IPS-15b (cell line): ENCODE data around the gene CACNG4.
A peak's percentile ranks its signal among the peaks of the same experiment; 100 is the strongest.

ENCODE experiments used
- H3K27me3 ChIP-seq: one replicate; pipeline ENCODE4 v1.6.1; 2013; ENCODE audit warnings: low read length; ENCODE audit not compliant: control insufficient read depth, insufficient read depth
- H3K36me3 ChIP-seq: one replicate; pipeline ENCODE4 v1.6.1; 2013; ENCODE audit warnings: low read length; ENCODE audit not compliant: control insufficient read depth, insufficient read depth
- H3K4me1 ChIP-seq: one replicate; pipeline ENCODE4 v1.6.1; 2013; ENCODE audit warnings: mild to moderate bottlenecking, low read length; ENCODE audit not compliant: control insufficient read depth, insufficient read depth
- H3K4me3 ChIP-seq: one replicate; pipeline ENCODE4 v1.5.1; 2013; ENCODE audit warnings: low read depth, low read length
- H3K9ac ChIP-seq: one replicate; pipeline ENCODE4 v1.6.1; 2013; ENCODE audit warnings: low read depth, mild to moderate bottlenecking, low read length
- H3K9me3 ChIP-seq: one replicate; pipeline ENCODE4 v1.6.1; 2013; ENCODE audit warnings: mild to moderate bottlenecking, low read length; ENCODE audit not compliant: control insufficient read depth, insufficient read depth

CACNG4 gene

DNA sequence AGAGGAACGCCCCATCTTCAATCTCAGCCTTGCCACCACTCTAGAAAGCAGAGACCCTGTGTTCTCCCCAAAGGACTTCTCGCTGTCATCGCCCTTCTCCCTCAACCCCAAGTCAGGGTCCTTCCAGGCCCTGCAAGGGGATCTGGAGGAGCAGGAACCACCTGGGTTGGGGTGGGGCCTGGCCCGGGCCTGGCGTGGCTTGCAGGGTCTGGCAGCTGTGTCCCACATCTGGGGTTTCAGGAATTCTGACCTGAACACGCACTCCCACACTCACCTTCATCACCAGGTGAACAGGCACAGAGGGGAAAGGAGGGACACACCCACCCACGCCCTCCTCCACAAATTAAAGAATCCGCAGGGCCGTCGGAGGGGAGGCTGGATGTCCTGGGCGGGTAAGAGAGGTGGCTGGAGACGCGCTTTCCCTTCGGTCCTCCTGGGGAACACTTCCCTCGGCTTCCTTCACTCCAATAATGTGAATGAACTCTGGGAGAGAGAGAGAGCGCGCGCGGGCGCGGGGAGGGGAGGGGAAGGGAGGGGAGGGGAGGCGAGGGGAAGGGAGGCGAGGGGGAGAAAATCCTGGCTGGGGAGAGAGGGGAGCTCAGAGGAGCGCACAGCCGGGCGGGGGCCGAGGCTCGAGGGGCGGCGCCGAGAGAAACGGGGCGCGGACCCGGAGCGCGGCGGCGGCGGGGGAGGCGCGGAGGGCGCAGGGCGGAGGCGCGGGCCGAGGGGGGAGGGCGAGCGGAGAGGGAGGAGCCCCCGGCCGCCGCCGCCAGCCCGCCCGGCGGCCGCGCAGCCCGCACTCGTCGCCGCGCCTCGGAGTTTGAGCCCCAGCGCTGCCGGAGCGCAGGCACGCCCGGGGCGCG lies at the start of gene CACNG4:
Gene CACNG4 (plus strand): TSS at position 799 of the 863 bp plus-strand sequence. CDS start 205 bp downstream, outside the sequence.
- Histone ChIP-seq H3K36me3 (no peaks in the 10 kb centered on the region), H3K4me1 (no peaks in the 10 kb centered on the region), H3K9me3 (no peaks in the 10 kb centered on the region), H3K9ac (no peak within 1 kb of the TSS), H3K4me3 (peak within 1 kb of the TSS; percentile 64), H3K27me3 (peaks cover 46% of the 10 kb centered on the region)

DNA sequence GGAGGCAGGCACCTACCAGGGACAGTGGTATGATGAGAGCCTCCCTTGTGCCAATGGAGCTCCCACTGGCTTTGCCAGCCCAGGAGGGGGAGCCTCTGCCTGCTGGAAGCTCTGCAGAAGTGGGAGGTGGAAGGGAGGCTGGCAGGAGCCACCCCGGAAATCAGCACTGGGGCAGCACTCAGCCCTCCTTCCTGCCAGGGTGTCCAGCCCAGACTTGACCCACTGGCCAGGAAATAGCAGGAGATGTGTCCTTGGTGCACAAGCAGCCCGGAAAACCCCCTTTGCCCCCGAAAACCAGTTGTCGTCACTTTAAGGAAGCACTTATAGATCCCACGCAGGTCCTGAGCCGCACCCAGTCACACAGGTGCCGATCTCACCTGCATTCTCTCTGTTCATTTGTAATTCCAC lies 49.3 kb upstream of the CACNG4 start:
- Histone ChIP-seq H3K9ac (no peak overlapping the region), H3K4me3 (no peak overlapping the region), H3K4me1 (no peaks in the 10 kb centered on the region), H3K36me3 (no peaks in the 10 kb centered on the region), H3K27me3 (no peaks in the 10 kb centered on the region), H3K9me3 (no peaks in the 10 kb centered on the region)

DNA sequence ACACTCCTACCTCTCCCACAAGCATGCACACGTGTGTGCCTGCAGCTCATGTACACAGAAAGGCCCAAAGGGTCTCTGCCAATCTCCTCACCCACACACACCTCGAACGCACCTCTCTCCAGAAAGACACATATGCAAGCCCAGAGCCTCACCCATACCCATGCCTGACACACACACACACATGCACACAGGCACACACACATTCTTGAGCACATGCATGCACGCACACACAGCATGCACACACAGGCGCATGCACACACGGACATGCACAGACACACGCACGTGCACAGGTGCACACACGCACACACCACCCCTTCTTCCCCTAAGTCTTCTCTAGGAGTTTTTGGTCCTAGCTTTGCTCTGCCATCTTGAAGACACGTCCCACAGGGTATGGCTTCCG lies 48.7 kb upstream of the CACNG4 start:
- Histone ChIP-seq H3K27me3 (no peaks in the 10 kb centered on the region), H3K9ac (no peak overlapping the region), H3K4me3 (no peak overlapping the region), H3K9me3 (no peaks in the 10 kb centered on the region), H3K4me1 (no peaks in the 10 kb centered on the region), H3K36me3 (no peaks in the 10 kb centered on the region)

DNA sequence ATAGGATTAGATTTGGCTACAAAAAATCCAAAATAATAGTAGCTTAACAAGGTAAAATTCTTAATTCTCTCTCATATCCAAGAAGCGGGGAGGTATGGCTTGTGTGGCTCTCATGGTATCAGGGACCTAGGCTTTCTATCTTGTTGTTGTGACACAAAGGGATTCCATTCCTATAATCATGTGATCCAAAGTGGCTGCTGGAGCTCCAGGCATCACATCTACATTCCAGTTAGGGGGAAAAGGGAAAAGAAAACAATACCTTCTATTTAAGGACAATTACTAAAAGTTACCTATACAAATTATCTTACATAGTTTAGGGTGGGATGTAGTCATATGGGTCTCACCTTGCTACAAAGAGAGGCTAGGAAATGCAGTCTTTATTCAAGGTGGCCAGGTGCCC lies 47.6 kb upstream of the CACNG4 start:
- no peak overlapping the region for H3K4me3 ChIP-seq
- no peaks in the 10 kb centered on the region for H3K36me3 ChIP-seq
- H3K27me3 ChIP-seq, result no peaks in the 10 kb centered on the region
- H3K9ac ChIP-seq, result no peak overlapping the region
- H3K9me3 ChIP-seq, result no peaks in the 10 kb centered on the region
- H3K4me1 ChIP-seq, result no peaks in the 10 kb centered on the region

DNA sequence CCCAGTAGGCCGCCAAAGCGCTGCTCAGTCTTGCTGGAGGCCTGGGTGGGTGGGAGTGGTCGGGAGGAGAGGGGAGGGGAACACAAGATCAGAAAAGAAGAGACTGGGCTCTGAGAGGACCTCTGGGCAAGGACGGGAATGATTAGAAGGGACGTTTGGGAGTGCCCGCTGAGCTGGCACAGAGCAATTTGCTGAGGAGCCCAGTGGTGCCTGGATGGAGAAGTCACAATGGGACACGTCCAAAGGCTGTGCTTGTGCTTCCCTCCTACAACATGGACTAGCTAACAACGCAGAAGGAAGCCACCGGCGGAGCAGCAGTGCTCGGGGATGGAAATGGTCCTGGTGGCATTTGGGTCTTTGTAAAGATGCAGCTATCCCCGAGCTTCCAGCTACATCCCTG lies 45.6 kb upstream of the CACNG4 start:
- H3K9ac ChIP-seq, result no peak overlapping the region
- H3K9me3 ChIP-seq, result no peaks in the 10 kb centered on the region
- no peaks in the 10 kb centered on the region for H3K36me3 ChIP-seq
- H3K27me3 ChIP-seq, result no peaks in the 10 kb centered on the region
- H3K4me1 ChIP-seq, result no peaks in the 10 kb centered on the region
- no peak overlapping the region for H3K4me3 ChIP-seq

DNA sequence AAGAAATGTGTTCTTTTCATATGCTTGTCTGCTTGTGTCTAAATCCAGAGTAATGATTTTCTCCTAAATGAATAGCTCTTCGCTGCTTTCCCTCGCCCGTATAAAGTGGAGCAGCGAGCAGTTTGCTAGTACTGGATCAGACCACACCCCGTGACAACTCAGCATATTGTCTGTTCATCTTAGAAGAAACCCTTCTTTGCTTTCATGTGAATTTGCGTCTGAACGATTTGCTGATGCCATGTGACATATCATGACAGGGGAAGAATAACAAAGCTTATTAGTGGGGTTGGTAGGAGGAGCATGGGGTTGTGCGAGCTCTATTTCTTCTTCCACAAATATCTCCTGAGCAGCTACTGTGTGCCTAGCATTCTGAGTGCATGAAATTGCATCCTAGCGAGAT lies 44.1 kb upstream of the CACNG4 start:
- no peaks in the 10 kb centered on the region for H3K27me3 ChIP-seq
- H3K4me3 ChIP-seq, result no peak overlapping the region
- no peak overlapping the region for H3K9ac ChIP-seq
- H3K9me3 ChIP-seq, result no peaks in the 10 kb centered on the region
- H3K4me1 ChIP-seq, result no peaks in the 10 kb centered on the region
- H3K36me3 ChIP-seq, result no peaks in the 10 kb centered on the region

DNA sequence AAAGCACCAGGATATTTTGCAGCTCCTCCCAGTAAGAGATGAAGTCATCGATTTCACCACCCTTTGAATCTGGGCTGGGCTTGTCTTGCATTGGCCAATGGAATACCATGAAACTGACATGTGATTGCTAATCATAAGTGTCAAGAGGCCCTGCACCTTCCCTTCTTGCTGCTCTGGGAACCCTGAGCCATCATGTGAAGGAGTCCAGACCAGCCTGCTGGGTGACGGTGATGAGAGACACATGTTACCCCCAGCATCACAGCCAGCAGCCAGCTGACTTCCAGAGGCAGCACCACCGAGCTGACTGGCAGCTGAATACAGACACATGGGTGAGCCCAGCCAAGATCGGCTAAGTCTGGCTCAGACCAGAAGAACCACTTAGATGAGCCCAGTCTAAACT lies 43.6 kb upstream of the CACNG4 start:
- Histone ChIP-seq H3K4me3 (no peak overlapping the region), H3K9me3 (no peaks in the 10 kb centered on the region), H3K9ac (no peak overlapping the region), H3K27me3 (no peaks in the 10 kb centered on the region), H3K36me3 (no peaks in the 10 kb centered on the region), H3K4me1 (no peaks in the 10 kb centered on the region)

DNA sequence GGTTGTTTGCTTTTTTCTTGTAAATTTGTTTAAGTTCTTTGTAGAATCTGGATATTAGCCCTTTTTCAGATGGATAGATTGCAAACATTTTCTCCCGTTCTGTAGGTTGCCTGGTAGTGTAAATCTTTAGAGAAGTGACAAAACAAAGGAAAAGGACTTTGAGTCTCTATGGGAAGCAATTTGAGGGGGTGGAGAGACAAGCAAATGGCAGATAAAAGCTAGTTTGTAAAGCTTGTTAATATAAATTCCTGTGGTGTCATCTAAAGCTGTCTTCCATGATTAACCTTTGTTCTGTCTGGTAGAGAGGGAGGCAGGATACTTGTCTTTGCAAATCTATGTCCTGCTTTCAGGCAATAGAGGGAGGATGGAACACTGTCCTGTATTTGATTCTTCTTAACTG lies 40.6 kb upstream of the CACNG4 start:
- no peaks in the 10 kb centered on the region for H3K9me3 ChIP-seq
- H3K4me1 ChIP-seq, result no peaks in the 10 kb centered on the region
- no peak overlapping the region for H3K4me3 ChIP-seq
- H3K9ac ChIP-seq, result no peak overlapping the region
- no peaks in the 10 kb centered on the region for H3K36me3 ChIP-seq
- H3K27me3 ChIP-seq, result no peaks in the 10 kb centered on the region

DNA sequence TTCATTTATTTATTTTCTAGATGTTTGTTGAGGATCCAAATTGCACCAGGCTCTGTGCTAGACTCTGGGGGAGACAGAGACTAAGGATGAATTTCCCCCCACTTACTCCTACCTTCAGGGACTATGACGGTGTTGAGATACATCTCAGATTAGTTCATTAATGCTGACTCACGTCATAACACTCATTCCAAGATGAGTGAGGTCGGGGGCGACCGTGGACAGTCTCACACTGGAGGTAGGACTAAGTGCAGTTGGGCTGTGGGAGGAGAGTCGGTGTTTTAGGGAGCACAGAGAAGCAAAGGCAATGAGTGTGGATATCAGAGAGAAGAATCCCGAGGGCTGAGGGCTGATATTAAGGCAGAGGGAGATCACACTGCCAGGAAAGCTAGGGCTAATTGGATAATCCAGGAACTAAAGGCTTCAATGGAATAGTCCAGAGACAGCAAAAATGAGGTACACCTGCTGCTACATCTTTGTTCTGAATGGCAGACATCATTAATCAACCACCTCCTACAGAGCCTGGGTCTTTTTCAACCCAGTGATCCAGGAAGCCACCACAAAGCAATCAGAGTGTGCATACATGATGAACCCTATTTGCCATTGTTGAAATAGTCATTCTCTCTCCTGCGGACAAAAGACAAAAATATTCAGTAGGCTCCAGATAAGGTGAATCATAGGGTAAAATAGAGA lies 38.6 kb upstream of the CACNG4 start:
- Histone ChIP-seq H3K9me3 (no peaks in the 10 kb centered on the region), H3K4me3 (no peak overlapping the region), H3K4me1 (no peaks in the 10 kb centered on the region), H3K9ac (no peak overlapping the region), H3K36me3 (no peaks in the 10 kb centered on the region), H3K27me3 (no peaks in the 10 kb centered on the region)

DNA sequence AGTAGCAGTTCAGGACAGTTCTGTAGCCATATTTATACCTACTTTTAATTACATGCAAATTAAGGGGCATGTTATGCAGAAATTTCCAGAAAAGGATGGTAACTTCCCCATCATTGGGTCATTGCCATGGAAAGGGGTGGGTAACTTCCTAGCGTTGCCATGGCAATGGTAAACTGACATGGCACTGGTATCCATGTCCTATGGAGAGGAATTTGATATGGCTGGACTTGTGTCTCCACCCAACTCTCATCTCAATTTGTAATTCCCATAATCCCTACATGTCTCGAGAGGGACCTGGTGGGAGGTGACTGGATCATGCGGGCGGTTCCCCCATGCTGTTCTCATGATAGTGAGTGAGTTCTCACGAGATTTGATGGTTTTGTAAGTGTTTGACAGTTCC lies 35.6 kb upstream of the CACNG4 start:
- Histone ChIP-seq H3K9ac (no peak overlapping the region), H3K4me3 (no peak overlapping the region), H3K4me1 (no peaks in the 10 kb centered on the region), H3K36me3 (no peaks in the 10 kb centered on the region), H3K9me3 (no peaks in the 10 kb centered on the region), H3K27me3 (no peaks in the 10 kb centered on the region)

DNA sequence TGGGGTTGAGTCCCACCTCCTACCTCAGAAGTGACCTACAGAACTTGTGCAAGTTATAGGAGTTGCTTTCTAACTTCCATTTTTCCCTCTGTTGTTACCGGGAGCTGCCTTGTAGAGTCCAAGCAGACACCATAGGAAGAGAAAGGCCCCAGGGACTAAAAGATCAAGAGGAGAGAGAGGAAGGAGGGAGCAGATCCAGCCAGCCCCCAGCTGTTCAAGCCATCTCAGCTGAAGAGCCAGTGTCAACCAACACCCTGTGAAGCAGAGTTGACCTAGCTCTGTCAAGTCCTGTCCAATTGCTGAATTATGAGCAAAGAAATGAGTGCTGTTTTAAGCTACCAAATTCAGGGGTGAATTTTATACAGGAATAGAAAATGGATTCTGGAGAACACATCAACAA lies 34.9 kb upstream of the CACNG4 start:
- Histone ChIP-seq H3K36me3 (no peaks in the 10 kb centered on the region), H3K4me1 (no peaks in the 10 kb centered on the region), H3K9ac (no peak overlapping the region), H3K27me3 (no peaks in the 10 kb centered on the region), H3K4me3 (no peak overlapping the region), H3K9me3 (no peaks in the 10 kb centered on the region)

DNA sequence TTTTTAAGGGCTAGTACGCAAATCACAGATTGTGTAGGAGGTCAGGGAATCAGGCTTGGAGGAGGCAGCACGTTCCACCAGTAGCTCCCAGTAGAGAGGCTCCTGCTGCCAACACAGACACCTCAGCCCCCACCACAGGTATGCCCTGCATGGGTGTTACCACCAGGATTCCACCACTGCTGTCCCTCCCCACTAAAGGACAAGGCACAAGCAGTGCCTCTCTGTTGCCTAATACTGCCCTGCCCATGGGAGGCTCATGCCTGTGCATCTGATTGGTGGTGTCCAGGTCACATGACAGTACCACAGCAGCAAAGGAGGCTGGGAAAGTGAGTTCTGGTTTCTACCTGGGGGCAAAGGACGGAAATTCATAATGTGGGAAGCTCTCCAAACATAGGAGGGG lies 33.6 kb upstream of the CACNG4 start:
- Histone ChIP-seq H3K27me3 (no peaks in the 10 kb centered on the region), H3K4me3 (no peak overlapping the region), H3K9ac (no peak overlapping the region), H3K36me3 (no peaks in the 10 kb centered on the region), H3K4me1 (no peaks in the 10 kb centered on the region), H3K9me3 (no peaks in the 10 kb centered on the region)
